ENCODE data around the gene SBNO2.

SBNO2 gene

GRCh38 chr19:1169921-1170885, 3.9 kb downstream of the SBNO2 start:
- DNase-seq (ENCODE audit: low read depth in 2 of 2) = no peak

- no peak for DNase-seq (ENCODE audit: low read depth in 2 of 2)
These were observed 4.7 kb downstream of the SBNO2 start for GRCh38 chr19:1169411-1169791.

- no peak for DNase-seq (ENCODE audit: low read depth in 2 of 2)
These were observed 5.3 kb downstream of the SBNO2 start for GRCh38 chr19:1168572-1169410.

- no peak for DNase-seq (ENCODE audit: low read depth in 2 of 2)
These were observed 6.1 kb downstream of the SBNO2 start for GRCh38 chr19:1167687-1168571.

- DNase-seq (ENCODE audit: low read depth in 2 of 2) = no peak
These were observed 7.0 kb downstream of the SBNO2 start for GRCh38 chr19:1166872-1167573.

- DNase-seq (ENCODE audit: low read depth in 2 of 2) = no peak
These were observed 9.2 kb downstream of the SBNO2 start for GRCh38 chr19:1164684-1165531.

- no peak for DNase-seq (ENCODE audit: low read depth in 2 of 2)
These were observed 10.0 kb downstream of the SBNO2 start for GRCh38 chr19:1163934-1164683.

- no peak for DNase-seq (ENCODE audit: low read depth in 2 of 2)
These were observed 10.7 kb downstream of the SBNO2 start for GRCh38 chr19:1163283-1163933.

GRCh38 chr19:1162404-1163282, 11.4 kb downstream of the SBNO2 start:
- DNase-seq (ENCODE audit: low read depth in 2 of 2) = no peak

- no peak for DNase-seq (ENCODE audit: low read depth in 2 of 2)
These were observed 12.4 kb downstream of the SBNO2 start for GRCh38 chr19:1161716-1162115.

- no peak for DNase-seq (ENCODE audit: low read depth in 2 of 2)
These were observed 14.0 kb downstream of the SBNO2 start for GRCh38 chr19:1159864-1160595.

GRCh38 chr19:1158885-1159448, 15.1 kb downstream of the SBNO2 start:
- no peak for DNase-seq (ENCODE audit: low read depth in 2 of 2)

- DNase-seq (ENCODE audit: low read depth in 2 of 2) = no peak
These were observed 15.9 kb downstream of the SBNO2 start for GRCh38 chr19:1157931-1158884.

GRCh38 chr19:1156830-1157615, 17.0 kb downstream of the SBNO2 start:
- DNase-seq (ENCODE audit: low read depth in 2 of 2) = no peak

- DNase-seq (ENCODE audit: low read depth in 2 of 2) = no peak
These were observed 17.7 kb downstream of the SBNO2 start for GRCh38 chr19:1156305-1156801.

Measured in fibroblast of skin of left biceps (primary cell).